Upper lobe of left lung (tissue), 6 donors: Measurements from ENCODE around the gene PI4K2A. TPM values are rescaled to one million over a fixed set of nuclear protein-coding genes. Genes with fewer than 3 reads are reported as not detected.
"Not testable (repeated sequence)": the region's sequence is repeated elsewhere in the genome, so short reads cannot be mapped to it uniquely, and the experiment has no call there.

Experiments
- ATAC-seq, 2 donors: fragments of 200-7000 bp; cut with Tn5 transposase; one replicate each; pipeline ENCODE4 v1.9.1; 2022; ENCODE audit warnings: mild to moderate bottlenecking in 2 of 2, moderate library complexity in 2 of 2; ENCODE audit not compliant: low FRiP score in 2 of 2
- DNase-seq, 2 donors: peaks; one replicate each; pipeline ENCODE4 v3.0.0-alpha.2; 2019 to 2020
- H3K27ac ChIP-seq, 4 donors: fragments of 200-600 bp; sonication (generic); one replicate each; pipeline ENCODE4 v1.5.1; 2016 to 2019
- H3K27me3 ChIP-seq, 4 donors: fragments of 200-600 bp; sonication (generic); one replicate each; pipeline ENCODE4 v1.5.1; 2017 to 2019
- H3K36me3 ChIP-seq, 4 donors: fragments of 200-600 bp; sonication (generic); one replicate each; pipeline ENCODE4 v1.5.1; 2016 to 2019
- H3K4me1 ChIP-seq, 4 donors: fragments of 200-600 bp; sonication (generic); one replicate each; pipeline ENCODE4 v1.5.1; 2018 to 2019
- H3K4me3 ChIP-seq, 4 donors: fragments of 200-600 bp; sonication (generic); one replicate each; pipeline ENCODE4 v1.5.1; 2017 to 2019; ENCODE audit warnings: mild to moderate bottlenecking in 2 of 4, moderate library complexity in 1 of 4
- H3K9me3 ChIP-seq, 4 donors: fragments of 200-600 bp; sonication (generic); one replicate each; pipeline ENCODE4 v1.5.1; 2018 to 2019
- CTCF ChIP-seq, 6 experiments: fragments of 450-650 bp in 4 of 6; fragments of 200-600 bp in 2 of 6; sonication (generic) in 2 of 6; IDR thresholded peaks; one replicate each; pipeline ENCODE4 v1.5.1; 2016 to 2019; ENCODE audit warnings: antibody characterized with exemption in 6 of 6
- EP300 ChIP-seq, 4 donors: sonication (generic); formaldehyde crosslinking; IDR thresholded peaks; one replicate each; pipeline ENCODE4 v1.5.1; 2017; ENCODE audit warnings: antibody characterized with exemption in 4 of 4, control low read depth in 2 of 4
- POLR2A ChIP-seq, 4 donors: fragments of 450-650 bp; IDR thresholded peaks; one replicate each; pipeline ENCODE4 v1.5.1; 2016 to 2017; ENCODE audit warnings: antibody characterized with exemption in 4 of 4, mild to moderate bottlenecking in 2 of 4
- POLR2AphosphoS5 ChIP-seq, 2 donors: sonication (generic); formaldehyde crosslinking; IDR thresholded peaks; one replicate each; pipeline ENCODE4 v1.5.1; 2017; ENCODE audit warnings: antibody characterized with exemption in 2 of 2
- WGBS, 2 donors: methylation state at CpG; one replicate each; pipeline ENCODE4 v1.1.5; 2017 to 2018; 5-methylcytosine and 5-hydroxymethylcytosine counted together
- total RNA-seq, 6 donors: library from RNA; depleted of rRNA in 4 of 6; stranded (reverse); fragments of >200 nt in 4 of 6; gene quantifications; one replicate each; pipeline versions ENCODE4 v1.1.0 to v1.2.1, GENCODE V29; 2016 to 2021
- donor health status: DM: no; HTN: no; CAD: no; lungs with moderate emphysema.
- donor health status: DM: no; HTN: yes; CAD: no; lungs with severe emphysema.

The PI4K2A gene
- total RNA-seq, 6 donors from 2014 or later, result 22.0 to 34.4 (median 28.6) TPM

GRCh38 chr10:97676770-97677581, 36.5 kb downstream of the PI4K2A start:
- Histone ChIP-seq H3K27me3 (no peaks in the 10 kb centered on the region), H3K9me3 (no peaks in the 10 kb centered on the region), H3K4me3 (no peak overlapping the region), H3K4me1 (peaks cover 0 to 3% (median 0%) of the 10 kb centered on the region in 4 donors), H3K27ac (peak overlapping the region in 1 of 4 donors; percentile 18), H3K36me3 (peaks cover 15 to 68% (median 48%) of the 10 kb centered on the region in 4 donors)
- DNase-seq, result peak in 1 of 2 donors; percentile 61
- ATAC-seq, result peak; percentile 84
- TF ChIP-seq POLR2AphosphoS5 (IDR thresholded peaks at IDR 0.05) (no peak), CTCF (IDR thresholded peaks at IDR 0.05) (peak; percentile 69 to 86 (median 76)), POLR2A (IDR thresholded peaks at IDR 0.05) (peak in 1 of 4 donors; percentile 7)
- 89 to 92% methylated on average over 2 of the region's 2 CpGs for WGBS, 2 donors

- WGBS, 2 donors, result 92 to 100% methylated on average over 4 to 16 of the region's 16 CpGs
- no peak for ATAC-seq
- no peak overlapping the region for H3K27ac ChIP-seq
- peaks cover 7 to 46% (median 33%) of the 10 kb centered on the region in 4 donors for H3K36me3 ChIP-seq
- no peak overlapping the region for H3K4me3 ChIP-seq
- no peaks in the 10 kb centered on the region for H3K9me3 ChIP-seq
- no peaks in the 10 kb centered on the region for H3K27me3 ChIP-seq
- H3K4me1 ChIP-seq, result peaks cover 3 to 24% (median 20%) of the 10 kb centered on the region in 4 donors
- peak in 1 of 2 donors; percentile 64 for DNase-seq
- TF ChIP-seq CTCF (IDR thresholded peaks at IDR 0.05) (no peak), POLR2AphosphoS5 (IDR thresholded peaks at IDR 0.05) (no peak), EP300 (IDR thresholded peaks at IDR 0.05) (no peak), POLR2A (IDR thresholded peaks at IDR 0.05) (no peak)
These were observed 39.1 kb downstream of the PI4K2A start for GRCh38 chr10:97679594-97679993.

GRCh38 chr10:97682042-97682441, 41.6 kb downstream of the PI4K2A start:
- TF ChIP-seq EP300 (IDR thresholded peaks at IDR 0.05) (no peak), POLR2AphosphoS5 (IDR thresholded peaks at IDR 0.05) (no peak), POLR2A (IDR thresholded peaks at IDR 0.05) (no peak), CTCF (IDR thresholded peaks at IDR 0.05) (no peak)

GRCh38 chr10:97683556-97684367, 43.3 kb downstream of the PI4K2A start:
- WGBS, 2 donors, result 33 to 43% methylated on average over 9 of the region's 9 CpGs
- DNase-seq (peak in 1 of 2 donors; percentile 41), ATAC-seq (no peak)
- H3K27me3 ChIP-seq, result no peaks in the 10 kb centered on the region
- H3K4me1 ChIP-seq, result peaks cover 25 to 59% (median 51%) of the 10 kb centered on the region in 4 donors
- peak overlapping the region; percentile 83 to 98 (median 91) for H3K27ac ChIP-seq
- H3K36me3 ChIP-seq, result peaks cover 0 to 12% (median 8%) of the 10 kb centered on the region in 4 donors
- TF ChIP-seq POLR2A (IDR thresholded peaks at IDR 0.05) (peak in 2 of 4 donors; percentile 14 to 38), POLR2AphosphoS5 (IDR thresholded peaks at IDR 0.05) (no peak)
- no peaks in the 10 kb centered on the region for H3K9me3 ChIP-seq
- H3K4me3 ChIP-seq, result peak overlapping the region in 3 of 4 donors; percentile 58 to 72 (median 65)

More at GRCh38 chr10:97682042-97682441, 41.6 kb downstream of the PI4K2A start:
- Histone ChIP-seq H3K4me3 (no peak overlapping the region), H3K36me3 (peaks cover 0 to 27% (median 19%) of the 10 kb centered on the region in 4 donors), H3K9me3 (no peaks in the 10 kb centered on the region), H3K27ac (no peak overlapping the region), H3K4me1 (peaks cover 12 to 46% (median 38%) of the 10 kb centered on the region in 4 donors), H3K27me3 (no peaks in the 10 kb centered on the region)
- DNase-seq, result no peak
- 89 to 91% methylated on average over 4 of the region's 4 CpGs for WGBS, 2 donors
- no peak for ATAC-seq

- Histone ChIP-seq H3K4me3 (peak overlapping the region in 3 of 4 donors; percentile 58 to 72 (median 65)), H3K27ac (peak overlapping the region; percentile 83 to 98 (median 91)), H3K4me1 (peaks cover 31 to 65% (median 57%) of the 10 kb centered on the region in 4 donors)
- not testable (repeated sequence) for ATAC-seq, H3K36me3 ChIP-seq, DNase-seq, H3K27me3 ChIP-seq, H3K9me3 ChIP-seq
- WGBS, 2 donors, result 52 to 61% methylated on average over 5 to 7 of the region's 7 CpGs
These were observed 43.9 kb downstream of the PI4K2A start for GRCh38 chr10:97684368-97684713.
